Glutamatergic neuron (in vitro differentiated cells): ENCODE data around the gene MED14. TPM values are rescaled to one million over a fixed set of nuclear protein-coding genes. Genes with fewer than 3 reads are reported as not detected.

Source experiments
- DNase-seq: peaks from one replicate; pipeline ENCODE4 v3.0.0; 2022
- H3K27ac Mint-ChIP-seq: one replicate; pipeline ENCODE4 v1.8.0; 2020; ENCODE audit warnings: mild to moderate bottlenecking, mixed read lengths, inconsistent platforms; ENCODE audit not compliant: unreplicated experiment
- H3K27me3 Mint-ChIP-seq: one replicate; pipeline ENCODE4 v1.8.0; 2020; ENCODE audit warnings: mild to moderate bottlenecking, moderate library complexity, mixed read lengths, inconsistent platforms; ENCODE audit not compliant: unreplicated experiment
- H3K36me3 Mint-ChIP-seq: one replicate; pipeline ENCODE4 v1.8.0; 2020; ENCODE audit warnings: mild to moderate bottlenecking, mixed read lengths, inconsistent platforms; ENCODE audit not compliant: unreplicated experiment
- H3K4me1 Mint-ChIP-seq: one replicate; pipeline ENCODE4 v1.8.0; 2020; ENCODE audit warnings: mild to moderate bottlenecking, low read depth, mixed read lengths, inconsistent platforms; ENCODE audit not compliant: unreplicated experiment
- H3K4me3 Mint-ChIP-seq: one replicate; pipeline ENCODE4 v1.8.0; 2020; ENCODE audit warnings: mild to moderate bottlenecking, mixed read lengths, inconsistent platforms; ENCODE audit not compliant: unreplicated experiment
- H3K9me3 Mint-ChIP-seq: one replicate; pipeline ENCODE4 v1.8.0; 2020; ENCODE audit warnings: mild to moderate bottlenecking, moderate library complexity, mixed read lengths, inconsistent platforms; ENCODE audit not compliant: unreplicated experiment
- total RNA-seq: library from RNA; stranded (reverse); fragmentation: NEBNext Ultra II Directional; extraction: Animal tissue kit (Norgen Biotek cat#: 25700); gene quantifications from one replicate; pipeline ENCODE4 v1.2.1, GENCODE V29; 2021; ENCODE audit not compliant: unreplicated experiment
- TF ChIP-seq, protein P1 (sequence below): fragments of 200-600 bp; sonication (generic); IDR thresholded peaks from one replicate; pipeline ENCODE4 v1.5.0; 2021; ENCODE audit not compliant: partially characterized antibody, unreplicated experiment

The MED14 gene
- total RNA-seq, 1 donor from 2014 or later, result 59.8 TPM

DNA sequence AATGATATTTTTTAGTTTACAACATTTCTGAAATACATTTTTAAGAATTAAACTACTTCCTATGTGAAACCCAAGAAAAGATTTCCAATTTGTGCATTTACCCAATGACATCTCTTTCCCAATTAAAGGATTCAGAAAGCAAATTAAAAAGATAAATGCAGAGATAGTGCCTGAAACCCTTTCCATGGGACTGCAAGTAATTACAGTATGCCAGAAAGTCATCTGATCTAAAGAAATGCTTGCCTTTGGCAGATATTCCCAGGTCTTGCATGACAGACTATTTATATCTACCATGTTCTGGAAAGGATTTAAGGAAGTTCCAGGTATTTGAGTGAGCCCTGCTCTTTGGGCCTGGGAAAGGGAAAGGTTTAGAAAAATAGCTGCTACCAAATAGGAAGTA is 46.4 kb downstream of the MED14 start:
- Mint-ChIP-seq H3K27me3 (peaks cover 3% of the 10 kb centered on the region), H3K27ac (no peak overlapping the region), H3K4me1 (peaks cover 3% of the 10 kb centered on the region), H3K9me3 (peaks cover 1% of the 10 kb centered on the region), H3K36me3 (no peaks in the 10 kb centered on the region), H3K4me3 (no peak overlapping the region)
- TF ChIP-seq, protein P1, sequence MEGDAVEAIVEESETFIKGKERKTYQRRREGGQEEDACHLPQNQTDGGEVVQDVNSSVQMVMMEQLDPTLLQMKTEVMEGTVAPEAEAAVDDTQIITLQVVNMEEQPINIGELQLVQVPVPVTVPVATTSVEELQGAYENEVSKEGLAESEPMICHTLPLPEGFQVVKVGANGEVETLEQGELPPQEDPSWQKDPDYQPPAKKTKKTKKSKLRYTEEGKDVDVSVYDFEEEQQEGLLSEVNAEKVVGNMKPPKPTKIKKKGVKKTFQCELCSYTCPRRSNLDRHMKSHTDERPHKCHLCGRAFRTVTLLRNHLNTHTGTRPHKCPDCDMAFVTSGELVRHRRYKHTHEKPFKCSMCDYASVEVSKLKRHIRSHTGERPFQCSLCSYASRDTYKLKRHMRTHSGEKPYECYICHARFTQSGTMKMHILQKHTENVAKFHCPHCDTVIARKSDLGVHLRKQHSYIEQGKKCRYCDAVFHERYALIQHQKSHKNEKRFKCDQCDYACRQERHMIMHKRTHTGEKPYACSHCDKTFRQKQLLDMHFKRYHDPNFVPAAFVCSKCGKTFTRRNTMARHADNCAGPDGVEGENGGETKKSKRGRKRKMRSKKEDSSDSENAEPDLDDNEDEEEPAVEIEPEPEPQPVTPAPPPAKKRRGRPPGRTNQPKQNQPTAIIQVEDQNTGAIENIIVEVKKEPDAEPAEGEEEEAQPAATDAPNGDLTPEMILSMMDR, result no peak
- DNase-seq, result no peak

DNA sequence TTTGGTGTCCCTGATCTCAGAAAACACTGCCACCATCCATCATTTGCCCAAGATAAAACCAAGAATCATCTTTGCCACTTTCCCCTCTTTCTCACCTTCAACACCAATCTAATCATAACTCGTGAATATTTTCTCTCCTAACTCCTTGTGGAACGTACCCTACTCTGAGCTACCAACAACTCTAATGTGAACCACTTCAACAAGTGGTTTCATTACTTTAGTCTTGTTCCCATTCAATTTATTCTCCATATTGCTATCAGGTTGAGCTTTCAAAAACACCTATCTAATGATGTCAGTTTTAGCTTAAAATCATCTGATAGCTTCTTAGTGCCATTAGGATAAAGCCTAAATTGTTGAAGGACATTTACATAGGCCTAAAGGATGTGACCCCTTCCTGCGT is 48.2 kb downstream of the MED14 start:
- TF ChIP-seq, protein P1, result no peak
- peaks cover 3% of the 10 kb centered on the region for H3K4me1 Mint-ChIP-seq
- no peaks in the 10 kb centered on the region for H3K36me3 Mint-ChIP-seq
- DNase-seq, result no peak
- peaks cover 3% of the 10 kb centered on the region for H3K27me3 Mint-ChIP-seq
- H3K4me3 Mint-ChIP-seq, result no peak overlapping the region
- no peak overlapping the region for H3K27ac Mint-ChIP-seq
- peaks cover 1% of the 10 kb centered on the region for H3K9me3 Mint-ChIP-seq

DNA sequence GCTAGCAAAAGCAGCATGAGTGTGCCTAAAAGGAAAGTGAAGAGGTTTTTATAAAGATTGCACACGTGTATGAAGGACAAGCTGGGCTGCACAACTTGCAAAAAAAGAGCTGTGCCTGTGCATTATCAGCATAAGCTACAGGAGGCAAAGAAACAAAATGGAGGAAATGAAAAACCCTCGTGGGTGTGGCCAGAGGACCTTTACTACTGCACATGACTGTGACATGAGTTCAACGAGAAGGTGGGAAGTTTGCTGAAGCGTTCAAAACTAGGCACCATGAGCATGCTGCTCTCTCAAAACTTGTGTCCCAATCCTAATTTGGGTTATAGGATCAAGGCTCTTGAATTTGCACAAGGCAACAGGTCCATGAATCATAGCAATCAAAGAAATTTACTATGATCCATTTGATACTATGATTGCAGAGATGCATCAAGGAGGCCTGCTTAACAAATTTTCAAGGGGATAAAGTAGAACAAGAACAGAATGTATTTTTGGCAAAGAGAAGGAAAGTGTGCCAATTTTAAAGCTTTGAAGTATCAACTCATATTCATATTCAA is 49.9 kb downstream of the MED14 start:
- H3K9me3 Mint-ChIP-seq, result peaks cover 1% of the 10 kb centered on the region
- no peak for DNase-seq
- H3K36me3 Mint-ChIP-seq, result no peaks in the 10 kb centered on the region
- H3K27me3 Mint-ChIP-seq, result peaks cover 3% of the 10 kb centered on the region
- H3K27ac Mint-ChIP-seq, result no peak overlapping the region
- H3K4me3 Mint-ChIP-seq, result no peak overlapping the region
- TF ChIP-seq, protein P1, result no peak
- H3K4me1 Mint-ChIP-seq, result peaks cover 3% of the 10 kb centered on the region

DNA sequence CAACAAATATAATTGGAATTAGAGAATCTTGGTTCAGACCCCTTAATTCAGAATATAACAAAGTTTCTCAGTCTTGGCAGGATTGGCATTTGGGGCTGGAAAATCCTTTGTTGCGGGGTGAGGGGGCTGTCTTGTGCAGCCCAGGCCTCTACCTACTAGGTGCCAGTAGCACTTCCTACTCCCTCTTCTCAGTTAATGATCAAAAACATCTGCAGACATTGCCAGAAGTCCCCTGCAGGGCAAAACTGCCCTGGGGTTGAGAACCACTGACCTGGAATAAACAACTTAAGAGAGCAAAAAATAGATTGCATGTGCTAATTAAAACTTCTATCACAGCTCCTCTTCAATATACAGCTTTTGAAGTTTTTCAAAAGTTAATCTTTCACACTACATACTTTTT is 51.2 kb downstream of the MED14 start:
- Mint-ChIP-seq H3K27ac (no peak overlapping the region), H3K4me3 (no peak overlapping the region), H3K9me3 (peaks cover 1% of the 10 kb centered on the region), H3K4me1 (peaks cover 3% of the 10 kb centered on the region), H3K36me3 (no peaks in the 10 kb centered on the region), H3K27me3 (peaks cover 3% of the 10 kb centered on the region)
- TF ChIP-seq, protein P1, result no peak
- DNase-seq, result no peak

DNA sequence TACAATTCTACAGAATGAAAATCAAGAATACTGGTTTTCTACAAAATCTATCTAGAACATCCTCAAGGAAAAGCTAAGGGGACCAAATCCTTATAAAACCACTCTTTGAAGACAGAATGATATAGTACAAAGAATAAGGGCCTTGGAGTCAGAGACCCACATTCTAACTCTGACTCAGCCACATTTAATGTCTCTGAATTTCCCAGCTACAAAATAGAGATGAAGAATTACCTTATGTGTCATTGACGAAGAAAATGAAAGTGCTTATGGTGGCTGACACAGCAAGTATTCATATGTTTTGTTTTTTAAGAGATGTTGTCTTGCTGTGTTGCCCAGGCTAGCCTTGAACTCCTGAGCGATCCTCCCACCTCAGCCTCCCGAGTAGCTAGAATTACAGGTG is 52.1 kb downstream of the MED14 start:
- H3K4me3 Mint-ChIP-seq, result no peak overlapping the region
- peaks cover 3% of the 10 kb centered on the region for H3K4me1 Mint-ChIP-seq
- no peak for DNase-seq
- no peak overlapping the region for H3K27ac Mint-ChIP-seq
- H3K36me3 Mint-ChIP-seq, result no peaks in the 10 kb centered on the region
- H3K27me3 Mint-ChIP-seq, result peaks cover 3% of the 10 kb centered on the region
- TF ChIP-seq, protein P1, result no peak
- H3K9me3 Mint-ChIP-seq, result peaks cover 1% of the 10 kb centered on the region
